Motor neuron (in vitro differentiated cells): Measurements from ENCODE around the gene APEH. TPM values are rescaled to one million over a fixed set of nuclear protein-coding genes. Genes with fewer than 3 reads are reported as not detected.
"Not testable (repeated sequence)": the region's sequence is repeated elsewhere in the genome, so short reads cannot be mapped to it uniquely, and the experiment has no call there.

Experiments used
- ATAC-seq, 8 experiments: fragments of 200-7000 bp; cut with Tn5 transposase; replicated peaks in 6 of 8; 2 replicates each; pipeline ENCODE4 v1.8.0; 2021; ENCODE audit warnings: mild to moderate bottlenecking in 8 of 8, moderate library complexity in 8 of 8
- H3K27ac ChIP-seq, 2 donors: fragments of 250-450 bp; sonication (Bioruptor Pico); 2 replicates each; pipeline ENCODE4 v1.9.0; 2021; ENCODE audit warnings: antibody characterized with exemption in 2 of 2, mild to moderate bottlenecking in 2 of 2, moderate library complexity in 1 of 2
- H3K4me1 ChIP-seq, 2 donors: fragments of 250-450 bp; sonication (Bioruptor Pico); replicated peaks in 1 of 2; 2 replicates each; pipeline ENCODE4 v1.6.1; 2021; ENCODE audit warnings: antibody characterized with exemption in 2 of 2, mild to moderate bottlenecking in 2 of 2, moderate library complexity in 1 of 2
- H3K4me3 ChIP-seq, 5 donors: fragments of 250-450 bp; sonication (Bioruptor Pico); 2 replicates each; pipeline ENCODE4 v1.9.0; 2021; ENCODE audit warnings: antibody characterized with exemption in 5 of 5, mild to moderate bottlenecking in 5 of 5, moderate library complexity in 4 of 5
- WGBS, 10 experiments: fragments of 450-650 bp; shearing (Covaris generic); methylation state at CpG; one replicate each; pipeline ENCODE4 v1.0.0; 2022; 5-methylcytosine and 5-hydroxymethylcytosine counted together
- in situ Hi-C, 9 experiments: fragments of 400-800 bp; cut with MboI; loops; one replicate each; pipeline ENCODE4 v1.15.0; 2021; ENCODE audit warnings: low sequenced_read_pairs in 9 of 9, low pct_unique_long_range_greater_than_20kb in 2 of 9; ENCODE audit not compliant: unreplicated experiment in 9 of 9
- total RNA-seq, 8 experiments: library from RNA; unstranded; fragments of 300-600 nt; gene quantifications; 2 replicates each; pipeline versions ENCODE4 v1.2.3 to v1.2.4, GENCODE V29; 2022

The APEH gene
- total RNA-seq, 8 experiments from 2014 or later: 52.8 to 143 (median 75.2) TPM

GRCh38 chr3:49680493-49681231 is 6.5 kb downstream of the APEH start:
- WGBS, 10 experiments: 39 to 97% (median 82%) methylated on average over 1 to 5 of the region's 7 CpGs; no CpG with 5 or more reads in 4 of the 10 experiments
- no peak for ATAC-seq
- no peak overlapping the region for H3K4me3 ChIP-seq
- H3K4me1 ChIP-seq: no peaks in the 10 kb centered on the region
- no peak overlapping the region for H3K27ac ChIP-seq
- in situ Hi-C loops: no loop called here

- no peak for ATAC-seq
- 100% methylated on average over 1 of the region's 2 CpGs; no CpG with 5 or more reads in 6 of the 10 experiments for WGBS, 10 experiments
- no peaks in the 10 kb centered on the region for H3K4me1 ChIP-seq
- H3K27ac ChIP-seq: no peak overlapping the region
- in situ Hi-C loops: no loop called here
- no peak overlapping the region for H3K4me3 ChIP-seq
These were observed 7.0 kb downstream of the APEH start for GRCh38 chr3:49681232-49681522.

GRCh38 chr3:49681543-49681942 is 7.4 kb downstream of the APEH start:
- 60 to 80% methylated on average over 1 of the region's 4 CpGs; no CpG with 5 or more reads in 8 of the 10 experiments for WGBS, 10 experiments
- Histone ChIP-seq H3K4me1 (no peaks in the 10 kb centered on the region), H3K4me3 (no peak overlapping the region), H3K27ac (no peak overlapping the region)
- no peak for ATAC-seq
- in situ Hi-C loops: no loop called here

GRCh38 chr3:49683162-49683561 is 9.0 kb downstream of the APEH start:
- WGBS, 10 experiments: 77 to 100% (median 100%) methylated on average over 1 to 5 of the region's 6 CpGs; no CpG with 5 or more reads in 5 of the 10 experiments
- in situ Hi-C loops: no loop called here
- ATAC-seq: no peak
- no peak overlapping the region for H3K4me3 ChIP-seq
- H3K27ac ChIP-seq: no peak overlapping the region
- peaks cover 0 to 5% of the 10 kb centered on the region in 2 donors for H3K4me1 ChIP-seq

- 100% methylated on average over 2 of the region's 2 CpGs; no CpG with 5 or more reads in 9 of the 10 experiments for WGBS, 10 experiments
- in situ Hi-C loops, H3K4me1 ChIP-seq, ATAC-seq, H3K27ac ChIP-seq, H3K4me3 ChIP-seq: not testable (repeated sequence)
These were observed 10.3 kb downstream of the APEH start for GRCh38 chr3:49684453-49684852.

- WGBS, 10 experiments: no CpG with 5 or more reads among the region's 10 CpGs
- H3K27ac ChIP-seq, in situ Hi-C loops, ATAC-seq, H3K4me1 ChIP-seq, H3K4me3 ChIP-seq: not testable (repeated sequence)
These were observed 11.0 kb downstream of the APEH start for GRCh38 chr3:49685103-49685502.

GRCh38 chr3:49685846-49686245 is 11.7 kb downstream of the APEH start:
- no CpG with 5 or more reads among the region's 36 CpGs for WGBS, 10 experiments
- H3K27ac ChIP-seq, H3K4me3 ChIP-seq, in situ Hi-C loops, H3K4me1 ChIP-seq, ATAC-seq: not testable (repeated sequence)

GRCh38 chr3:49686346-49686745 is 12.2 kb downstream of the APEH start:
- ATAC-seq: peak in 2 of 8 experiments; percentile 2 to 12
- no CpG with 5 or more reads among the region's 29 CpGs for WGBS, 10 experiments

GRCh38 chr3:49686769-49687423 is 12.7 kb downstream of the APEH start:
- H3K4me1 ChIP-seq, in situ Hi-C loops, H3K27ac ChIP-seq: not testable (repeated sequence)
- 0 to 100% (median 52%) methylated on average over 1 to 6 of the region's 44 CpGs; no CpG with 5 or more reads in 7 of the 10 experiments for WGBS, 10 experiments
- peak; percentile 0 to 66 (median 8) for ATAC-seq
- H3K4me3 ChIP-seq: peak overlapping the region in 2 of 5 donors; percentile 11 to 21

More at GRCh38 chr3:49686346-49686745, 12.2 kb downstream of the APEH start:
- H3K4me1 ChIP-seq, in situ Hi-C loops, H3K27ac ChIP-seq: not testable (repeated sequence)
- H3K4me3 ChIP-seq: peak overlapping the region in 1 of 5 donors; percentile 21

GRCh38 chr3:49687424-49687795 is 13.3 kb downstream of the APEH start:
- H3K4me3 ChIP-seq, in situ Hi-C loops, ATAC-seq, H3K4me1 ChIP-seq, H3K27ac ChIP-seq: not testable (repeated sequence)
- 100% methylated on average over 1 of the region's 12 CpGs; no CpG with 5 or more reads in 9 of the 10 experiments for WGBS, 10 experiments

GRCh38 chr3:49688338-49689045 is 14.3 kb downstream of the APEH start:
- peak overlapping the region; percentile 64 to 95 (median 66) for H3K4me3 ChIP-seq
- in situ Hi-C loops, ATAC-seq, H3K4me1 ChIP-seq: not testable (repeated sequence)
- WGBS, 10 experiments: no CpG with 5 or more reads among the region's 7 CpGs
- H3K27ac ChIP-seq: peak overlapping the region; percentile 46 to 67

- Histone ChIP-seq H3K4me3 (peak within 1 kb of the TSS; percentile 64 to 95 (median 66)), H3K4me1 (peaks cover 8 to 9% of the 10 kb centered on the region in 2 donors), H3K27ac (peak within 1 kb of the TSS; percentile 46 to 67)
- WGBS, 10 experiments: 0% methylated on average over 2 to 12 of the region's 66 CpGs; no CpG with 5 or more reads in 6 of the 10 experiments
- in situ Hi-C loops: no loop called here
- ATAC-seq: peak; percentile 73 to 90 (median 84)
These were observed 15.1 kb downstream of the APEH start, which contains the start of the genes MST1 and RNF123 for GRCh38 chr3:49689046-49689907. TSS of gene MST1 (minus strand) at chr3:49689474. CDS start at chr3:49688691, 783 bp downstream. TSS of gene RNF123 (plus strand) at chr3:49689557. CDS start at chr3:49691166, 1,609 bp downstream.
